Measurements from ENCODE around the gene WDR64.

WDR64 gene

GRCh38 chr1:241652012-241652411, at the start of gene WDR64:
WDR64 (plus strand) TSS chr1:241652281; CDS start chr1:241652485, 204 bp downstream.
- no peak for DNase-seq

DNA sequence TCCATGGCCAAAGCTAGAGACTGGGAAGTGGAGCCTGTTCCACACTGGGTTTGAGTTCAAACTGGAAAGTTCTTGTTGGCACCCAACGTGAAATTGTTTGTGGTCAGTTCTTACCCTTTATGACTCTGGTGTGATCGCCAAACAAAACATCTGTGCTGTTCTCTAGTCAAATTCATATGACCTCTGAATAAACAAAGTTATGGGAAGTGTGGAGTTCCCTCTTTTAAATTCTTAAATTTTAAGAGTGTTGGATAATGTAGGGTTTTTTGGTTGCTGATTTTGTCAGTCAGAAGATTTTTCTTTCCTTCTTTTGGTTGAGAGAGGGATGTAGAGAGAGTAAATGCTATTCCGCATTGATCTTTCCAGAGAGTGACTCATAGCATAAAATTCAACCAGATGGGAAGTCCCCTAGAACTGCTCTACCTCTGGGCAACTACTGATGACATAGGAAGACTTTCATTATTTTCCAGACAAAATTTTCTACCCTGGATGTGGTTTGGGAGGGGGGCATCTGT, 48.3 kb upstream of the WDR64 start:
- no peak for DNase-seq

DNA sequence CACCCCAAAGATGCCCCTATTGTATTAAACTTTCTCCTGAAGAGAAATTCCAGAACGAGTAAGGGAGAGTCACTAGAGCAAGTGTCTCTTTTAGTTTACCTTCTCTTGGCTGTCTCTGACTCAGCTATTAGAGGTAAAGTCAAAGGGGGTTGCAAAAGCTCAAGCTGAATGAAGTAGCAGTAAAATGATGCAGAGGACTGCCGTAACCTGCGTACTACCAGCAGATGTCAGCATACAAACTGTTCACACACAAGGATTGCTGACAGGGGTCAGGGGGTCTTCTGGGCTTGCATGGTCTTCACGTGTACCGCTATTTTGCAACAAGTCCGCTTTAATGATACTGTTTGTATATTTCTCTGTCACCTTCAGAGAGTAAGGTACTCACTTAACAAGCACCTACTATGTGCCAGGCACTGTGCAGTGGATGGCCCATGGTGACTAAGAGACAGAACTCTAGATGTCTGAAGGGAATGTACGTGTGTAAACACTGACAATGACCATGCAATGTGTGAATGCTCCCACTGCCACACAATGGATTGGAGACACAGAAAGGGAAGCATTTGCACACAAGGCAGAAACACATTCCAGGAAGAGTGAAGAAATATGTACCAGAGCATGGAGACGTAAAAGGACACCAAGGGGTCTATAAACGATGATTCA, 46.8 kb upstream of the WDR64 start:
- DNase-seq = no peak

- no peak for DNase-seq
These were observed 45.5 kb upstream of the WDR64 start for GRCh38 chr1:241606544-241606943.

- no peak for DNase-seq
These were observed 44.6 kb upstream of the WDR64 start for GRCh38 chr1:241607497-241607896.

GRCh38 chr1:241608379-241609033, 43.6 kb upstream of the WDR64 start:
- no peak for DNase-seq

DNA sequence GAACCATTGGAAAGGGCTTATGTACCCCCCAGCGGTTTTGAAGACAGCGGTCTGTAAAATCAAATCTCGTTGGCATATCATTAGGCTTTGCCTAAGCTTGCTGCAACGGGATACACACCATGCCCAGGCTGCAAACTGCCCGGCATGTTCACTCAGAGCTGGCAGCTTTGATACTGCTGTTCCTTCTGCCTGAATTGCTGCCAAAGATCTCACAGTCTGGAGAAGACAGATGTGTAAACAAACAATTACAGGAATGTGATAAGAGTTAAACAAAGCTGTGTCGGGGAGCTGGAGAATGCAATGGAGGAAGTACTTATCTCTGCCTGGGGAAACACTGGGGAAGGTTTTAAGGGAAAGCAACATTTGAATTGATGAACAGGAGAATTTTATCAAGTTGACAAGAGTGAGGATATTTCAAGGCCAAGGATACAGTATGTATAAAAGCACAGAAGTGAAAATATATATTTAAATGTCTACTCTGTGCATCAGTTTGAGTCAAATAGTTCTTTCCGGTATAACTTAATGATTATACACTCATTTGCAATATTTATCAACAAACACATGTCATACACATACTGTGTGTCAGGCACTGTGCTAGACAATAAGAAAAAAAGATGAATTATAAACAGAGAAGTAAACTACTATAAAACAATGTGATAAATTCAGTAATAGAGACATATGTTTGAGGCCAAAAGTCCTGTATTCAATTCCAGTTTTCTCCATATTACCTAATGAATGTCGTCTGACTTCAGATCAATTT, 41.8 kb upstream of the WDR64 start:
- DNase-seq = no peak

- DNase-seq = no peak
These were observed 41.0 kb upstream of the WDR64 start for GRCh38 chr1:241611063-241611462.

GRCh38 chr1:241611736-241612135, 40.3 kb upstream of the WDR64 start:
- DNase-seq = no peak

DNA sequence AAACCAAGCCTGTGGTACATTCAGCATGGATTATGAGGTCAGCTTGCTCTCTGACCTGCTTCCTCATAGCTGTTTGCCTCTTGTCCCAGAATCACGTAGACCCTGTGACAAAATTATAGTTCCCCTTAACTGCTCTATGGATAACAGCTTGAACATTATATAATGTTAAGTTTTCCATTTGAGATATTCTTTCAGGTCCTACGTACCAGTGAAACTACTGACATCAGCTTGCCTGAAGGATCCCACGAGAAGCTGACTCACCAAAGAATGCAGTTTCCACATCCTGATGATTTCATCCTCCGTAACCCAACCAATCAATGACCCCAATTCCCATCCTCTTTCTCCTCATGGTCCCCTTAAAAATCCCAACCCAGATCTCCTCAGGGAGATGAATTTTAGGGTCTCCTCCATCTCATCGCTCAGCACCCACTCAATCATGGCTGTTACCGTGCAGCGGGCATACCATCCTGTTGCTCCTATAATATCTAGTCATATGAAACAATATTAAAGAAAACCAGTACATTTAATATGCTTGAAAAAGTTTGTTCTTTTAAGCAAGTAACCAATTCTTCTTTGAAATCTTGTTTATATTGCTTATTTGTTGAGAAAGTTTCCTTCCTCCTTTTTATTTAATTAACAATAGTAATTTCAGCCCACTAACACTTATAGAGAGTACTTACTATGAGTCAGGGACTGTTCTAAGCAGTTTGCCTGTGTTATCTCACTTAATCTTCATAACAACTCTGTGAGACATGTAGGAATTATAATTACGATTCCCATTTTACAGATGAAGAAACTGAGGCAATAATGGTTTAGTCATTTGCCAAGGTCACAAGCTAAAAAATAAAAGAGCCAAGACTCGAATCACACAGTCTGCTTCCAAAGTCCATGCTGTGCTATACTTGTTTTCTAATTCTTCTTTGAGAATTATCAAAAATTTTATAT, 39.3 kb upstream of the WDR64 start:
- DNase-seq = no peak

- DNase-seq = no peak
These were observed 37.9 kb upstream of the WDR64 start for GRCh38 chr1:241614144-241614543.

DNA sequence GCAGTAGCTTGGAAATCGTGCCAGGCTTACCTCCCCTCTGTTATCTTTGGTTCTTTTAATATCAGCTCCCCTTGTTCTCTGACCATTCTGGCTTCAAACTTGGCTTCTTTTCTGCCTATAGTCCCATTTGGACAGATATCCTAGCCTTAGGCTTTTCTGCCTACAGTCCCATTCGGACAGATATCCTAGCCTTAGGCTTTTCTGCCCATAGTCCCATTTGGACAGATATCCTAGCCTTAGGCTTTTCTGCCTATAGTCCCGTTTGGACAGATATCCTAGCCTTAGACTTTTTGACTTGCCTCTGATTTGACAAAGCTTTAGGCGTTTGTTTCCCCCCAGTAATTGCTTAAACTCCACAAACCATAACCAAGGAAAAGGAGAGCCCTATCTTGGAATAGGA, 37.5 kb upstream of the WDR64 start:
- no peak for DNase-seq

- DNase-seq = no peak
These were observed 36.8 kb upstream of the WDR64 start for GRCh38 chr1:241615043-241615974.

DNA sequence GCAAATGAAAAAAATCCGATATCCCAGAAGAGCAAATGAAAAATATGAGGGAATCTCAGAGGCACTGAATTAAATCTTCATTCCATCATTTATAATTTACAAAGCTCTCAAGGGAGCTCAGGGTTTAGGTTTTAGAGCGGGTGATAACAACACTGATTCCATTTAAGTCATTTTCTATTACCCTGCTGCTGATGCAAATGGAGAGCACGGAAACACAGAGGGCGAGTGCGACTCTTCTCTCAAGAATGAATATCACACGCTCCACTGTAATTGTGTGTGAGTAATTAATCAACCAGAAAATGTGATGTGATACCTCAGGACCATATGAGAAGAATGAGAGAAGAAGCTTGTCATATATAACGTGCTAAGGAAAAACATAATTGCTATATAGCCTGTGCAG, 34.7 kb upstream of the WDR64 start:
- DNase-seq = no peak

DNA sequence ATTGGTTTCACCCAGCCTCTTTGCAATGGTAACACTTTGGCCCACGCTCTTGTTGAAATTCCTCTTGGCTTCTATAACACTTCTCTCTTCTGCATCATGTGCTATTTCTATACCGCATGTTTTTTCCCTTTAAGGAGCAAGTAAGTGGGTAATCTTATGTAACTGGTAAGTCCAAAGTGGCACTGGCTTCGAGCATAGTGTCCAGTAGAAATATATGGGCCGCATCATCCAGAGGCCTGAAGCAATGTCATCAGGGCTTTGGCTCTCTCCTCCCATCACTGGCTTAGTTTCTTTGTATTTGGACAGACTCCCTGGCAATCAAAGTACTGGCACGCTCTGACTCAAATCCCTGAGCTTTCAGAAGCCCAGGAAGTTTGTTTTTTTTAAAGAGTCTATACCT, 29.4 kb upstream of the WDR64 start:
- DNase-seq = no peak

GRCh38 chr1:241624935-241625334, 27.1 kb upstream of the WDR64 start:
- no peak for DNase-seq

GRCh38 chr1:241627453-241628259, 24.4 kb upstream of the WDR64 start:
- DNase-seq = peak; percentile 26

- no peak for DNase-seq
These were observed 22.1 kb upstream of the WDR64 start for GRCh38 chr1:241630005-241630404.

GRCh38 chr1:241630476-241630875, 21.6 kb upstream of the WDR64 start:
- no peak for DNase-seq

- DNase-seq = no peak
These were observed 21.2 kb upstream of the WDR64 start for GRCh38 chr1:241630899-241631298.

DNA sequence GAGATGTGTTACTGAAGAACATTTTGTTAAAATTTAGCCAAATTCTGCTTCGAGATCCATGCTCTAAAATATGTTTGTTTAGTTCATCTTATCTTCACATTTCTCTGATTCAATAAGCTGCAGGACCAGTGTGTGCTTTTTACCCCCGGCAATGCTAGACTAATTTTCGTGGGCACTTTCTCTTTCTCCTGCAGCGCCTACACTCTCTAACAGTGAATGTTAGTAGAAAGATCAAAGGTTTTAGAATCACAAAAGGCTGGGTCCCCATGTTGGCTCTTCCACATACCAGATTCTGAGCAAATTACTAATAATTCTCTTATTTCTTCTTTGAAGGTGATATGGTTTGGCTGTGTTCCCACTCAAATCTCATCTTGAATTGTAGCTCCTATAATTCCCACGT, 20.4 kb upstream of the WDR64 start:
- DNase-seq = no peak
